Spinal cord (tissue), 10 donors: ENCODE data around the gene PDCD7. TPM values are rescaled to one million over a fixed set of nuclear protein-coding genes. Genes with fewer than 3 reads are reported as not detected.
"Not testable (repeated sequence)": the region's sequence is repeated elsewhere in the genome, so short reads cannot be mapped to it uniquely, and the experiment has no call there.

Source experiments
- DNase-seq, 6 donors: peaks; one replicate each; pipeline versions ENCODE4 v3.0.0 to v3.0.0-alpha.2; 2013 to 2015; ENCODE audit warnings: low spot score in 6 of 6, low read depth in 4 of 6
- H3K27ac ChIP-seq: one replicate; pipeline ENCODE4 v1.5.1; 2013; ENCODE audit warnings: low read depth, low read length, control low read depth
- H3K27me3 ChIP-seq: one replicate; pipeline ENCODE4 v1.6.1; 2013; ENCODE audit warnings: low read length; ENCODE audit not compliant: control insufficient read depth, insufficient read depth
- H3K36me3 ChIP-seq: one replicate; pipeline ENCODE4 v1.6.1; 2013; ENCODE audit warnings: low read length; ENCODE audit not compliant: control insufficient read depth, insufficient read depth
- H3K4me1 ChIP-seq: one replicate; pipeline ENCODE4 v1.6.1; 2013; ENCODE audit warnings: low read length; ENCODE audit not compliant: control insufficient read depth, insufficient read depth
- H3K4me3 ChIP-seq: one replicate; pipeline ENCODE4 v1.5.1; 2013; ENCODE audit warnings: low read depth, low read length, control low read depth
- H3K9me3 ChIP-seq: one replicate; pipeline ENCODE4 v1.6.1; 2013; ENCODE audit warnings: low read length; ENCODE audit not compliant: control insufficient read depth, insufficient read depth
- WGBS: methylation state at CpG from one replicate; pipeline ENCODE4 v1.1.5; 2013; ENCODE audit warnings: missing lambda C conversion rate; ENCODE audit not compliant: insufficient coverage; 5-methylcytosine and 5-hydroxymethylcytosine counted together
- polyA plus RNA-seq, 2 donors: library from polyadenylated mRNA; unstranded; fragments of 120-200 nt; gene quantifications; one replicate each; pipeline ENCODE4 v1.2.1, GENCODE V29; 2013; ENCODE audit not compliant: insufficient read length in 2 of 2
- total RNA-seq, 2 donors: library from RNA; depleted of rRNA in 1 of 2; stranded (reverse); fragments of 120-200 nt in 1 of 2; fragments of >200 nt in 1 of 2; gene quantifications; one replicate each; pipeline versions ENCODE4 v1.2.3 to v1.2.4, GENCODE V29; 2013 to 2014
- donor health status: healthy.

The PDCD7 gene
- total and polyA plus RNA-seq, 4 donors, result 12.7 to 27.8 (median 20.4) TPM

DNA sequence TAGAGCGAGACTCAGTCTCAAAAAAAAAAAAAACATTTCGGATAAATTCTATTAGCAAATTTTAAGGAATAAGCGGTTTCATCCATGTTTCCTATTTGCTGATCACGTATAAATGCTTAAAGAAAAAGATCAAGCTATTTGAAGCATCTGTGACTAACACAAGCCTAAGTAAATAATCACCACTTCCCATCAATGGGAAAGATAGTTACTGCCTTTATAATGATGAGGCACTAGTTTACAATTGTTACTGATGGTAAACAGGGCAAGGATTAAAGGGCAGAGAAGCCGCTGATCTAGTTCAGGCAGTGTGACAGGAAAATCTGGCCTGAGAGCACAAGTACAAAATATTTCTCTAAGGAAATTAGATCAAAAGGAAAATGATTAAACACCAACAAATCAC lies 37.8 kb upstream of the PDCD7 start:
- WGBS, result no CpG with 5 or more reads among the region's 5 CpGs
- H3K36me3 ChIP-seq, result peaks cover 44% of the 10 kb centered on the region
- no peak for DNase-seq
- H3K27me3 ChIP-seq, result no peaks in the 10 kb centered on the region
- no peaks in the 10 kb centered on the region for H3K4me1 ChIP-seq
- no peak overlapping the region for H3K4me3 ChIP-seq
- H3K9me3 ChIP-seq, result no peaks in the 10 kb centered on the region
- no peak overlapping the region for H3K27ac ChIP-seq

DNA sequence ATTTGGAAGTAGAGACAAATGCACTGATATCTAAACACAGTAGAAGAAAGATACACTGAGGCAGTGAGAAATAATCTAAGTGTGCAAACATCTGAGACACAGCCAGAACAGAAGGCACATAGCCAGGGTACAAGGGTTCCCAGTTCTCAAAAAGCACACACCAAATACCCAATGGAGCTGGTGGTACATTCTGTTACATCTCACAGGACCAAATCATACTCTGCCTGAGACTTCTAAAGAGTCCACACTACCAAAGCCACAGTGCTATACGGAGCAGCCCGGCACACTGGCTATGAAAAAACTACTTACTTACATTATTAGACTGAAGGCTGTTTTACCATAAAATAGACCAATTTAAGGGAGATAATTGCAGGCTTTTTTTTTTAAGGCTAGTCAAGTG lies 32.3 kb upstream of the PDCD7 start:
- H3K4me3 ChIP-seq, result no peak overlapping the region
- DNase-seq, result no peak
- no peak overlapping the region for H3K27ac ChIP-seq
- peaks cover 26% of the 10 kb centered on the region for H3K36me3 ChIP-seq
- no peaks in the 10 kb centered on the region for H3K4me1 ChIP-seq
- WGBS, result no CpG with 5 or more reads among the region's 2 CpGs
- no peaks in the 10 kb centered on the region for H3K9me3 ChIP-seq
- H3K27me3 ChIP-seq, result no peaks in the 10 kb centered on the region

DNA sequence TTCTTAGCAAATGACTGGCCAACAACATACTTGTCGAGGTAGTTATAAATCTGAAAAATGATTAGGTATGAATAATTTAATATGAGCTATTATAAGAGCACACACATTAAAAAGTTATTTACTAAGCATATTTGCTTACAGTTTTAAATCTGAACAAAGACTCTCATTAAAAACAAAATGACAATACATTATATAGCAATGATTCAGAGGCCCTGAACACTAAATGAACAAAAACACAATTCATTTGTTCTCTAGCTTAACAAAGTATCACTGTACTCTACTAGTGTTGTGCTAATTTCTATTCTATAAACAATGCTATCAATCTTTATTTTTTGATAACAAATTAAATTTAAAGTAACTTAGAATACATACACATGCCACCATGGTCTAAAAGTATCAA lies 30.5 kb upstream of the PDCD7 start:
- DNase-seq, result no peak
- H3K4me1 ChIP-seq, result no peaks in the 10 kb centered on the region
- H3K36me3 ChIP-seq, result peaks cover 12% of the 10 kb centered on the region
- no peak overlapping the region for H3K27ac ChIP-seq
- no peaks in the 10 kb centered on the region for H3K9me3 ChIP-seq
- no peaks in the 10 kb centered on the region for H3K27me3 ChIP-seq
- H3K4me3 ChIP-seq, result no peak overlapping the region
- WGBS, result no CpG with 5 or more reads among the region's 1 CpG

DNA sequence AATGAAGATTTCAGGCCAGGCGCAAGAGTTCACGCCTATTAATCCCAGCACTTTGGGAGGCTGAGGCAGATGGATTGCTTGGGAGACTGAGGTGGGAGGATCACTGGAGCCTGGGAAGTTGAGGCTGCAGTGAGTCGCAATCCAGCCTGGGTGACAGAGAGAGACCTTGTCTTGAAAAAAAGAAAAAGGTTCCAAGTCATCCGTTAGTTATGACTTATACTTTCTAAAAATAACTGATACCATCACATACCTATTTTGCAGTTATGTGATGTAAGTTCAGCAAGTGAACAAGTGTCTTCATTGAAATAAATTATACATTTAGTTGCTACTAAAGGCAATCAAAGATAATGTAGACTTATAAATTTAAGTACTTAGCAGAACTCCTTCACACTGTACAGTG lies 29.4 kb upstream of the PDCD7 start:
- Histone ChIP-seq H3K4me1 (no peaks in the 10 kb centered on the region), H3K4me3 (no peak overlapping the region), H3K27ac (no peak overlapping the region), H3K9me3 (no peaks in the 10 kb centered on the region), H3K27me3 (no peaks in the 10 kb centered on the region), H3K36me3 (peaks cover 10% of the 10 kb centered on the region)
- no peak for DNase-seq
- 100% methylated on average over 1 of the region's 4 CpGs for WGBS

DNA sequence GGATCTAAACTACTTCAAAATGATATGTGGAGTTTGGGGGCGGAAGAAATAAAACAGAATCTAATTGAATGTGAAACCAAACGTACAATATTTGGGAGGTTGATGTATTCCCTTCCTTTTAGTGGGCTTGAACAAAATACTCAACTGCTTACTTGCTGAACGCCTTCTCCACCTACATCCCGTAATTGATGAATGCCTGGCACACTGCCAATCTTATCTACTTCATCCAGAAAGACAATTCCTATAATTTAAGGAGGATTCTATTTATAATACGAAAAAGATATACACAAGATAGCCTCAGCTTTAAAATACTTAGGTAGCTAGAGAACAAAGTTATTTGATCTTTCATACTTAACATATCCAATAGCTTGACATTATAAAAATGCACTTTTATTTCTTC lies 23.1 kb upstream of the PDCD7 start:
- Histone ChIP-seq H3K4me3 (no peak overlapping the region), H3K9me3 (no peaks in the 10 kb centered on the region), H3K36me3 (peaks cover 19% of the 10 kb centered on the region), H3K27ac (no peak overlapping the region), H3K27me3 (no peaks in the 10 kb centered on the region), H3K4me1 (no peaks in the 10 kb centered on the region)
- no CpG with 5 or more reads among the region's 5 CpGs for WGBS
- peak in 1 of 6 donors; percentile 19 for DNase-seq

DNA sequence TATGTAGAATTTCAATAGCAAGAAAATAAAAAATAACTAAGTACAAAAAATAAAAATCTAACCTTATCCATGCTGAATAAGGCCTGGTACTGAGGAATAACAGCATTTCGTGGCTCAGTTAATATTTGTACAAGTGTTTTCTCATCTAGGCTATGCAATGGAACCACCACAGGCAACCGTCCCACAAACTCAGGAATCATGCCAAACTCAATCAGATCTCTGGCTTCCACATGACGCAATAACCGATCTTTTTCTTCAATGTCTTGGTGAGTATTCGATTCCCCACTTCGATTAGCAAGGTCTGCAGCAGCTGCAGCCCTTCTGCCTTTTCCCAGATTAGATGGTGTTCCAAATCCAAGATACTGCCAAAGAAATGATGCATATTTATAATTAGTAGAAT lies 21.1 kb upstream of the PDCD7 start:
- no peak overlapping the region for H3K4me3 ChIP-seq
- no peak for DNase-seq
- no peaks in the 10 kb centered on the region for H3K4me1 ChIP-seq
- no peak overlapping the region for H3K27ac ChIP-seq
- H3K36me3 ChIP-seq, result peaks cover 22% of the 10 kb centered on the region
- WGBS, result 77% methylated on average over 2 of the region's 6 CpGs
- no peaks in the 10 kb centered on the region for H3K27me3 ChIP-seq
- H3K9me3 ChIP-seq, result no peaks in the 10 kb centered on the region

DNA sequence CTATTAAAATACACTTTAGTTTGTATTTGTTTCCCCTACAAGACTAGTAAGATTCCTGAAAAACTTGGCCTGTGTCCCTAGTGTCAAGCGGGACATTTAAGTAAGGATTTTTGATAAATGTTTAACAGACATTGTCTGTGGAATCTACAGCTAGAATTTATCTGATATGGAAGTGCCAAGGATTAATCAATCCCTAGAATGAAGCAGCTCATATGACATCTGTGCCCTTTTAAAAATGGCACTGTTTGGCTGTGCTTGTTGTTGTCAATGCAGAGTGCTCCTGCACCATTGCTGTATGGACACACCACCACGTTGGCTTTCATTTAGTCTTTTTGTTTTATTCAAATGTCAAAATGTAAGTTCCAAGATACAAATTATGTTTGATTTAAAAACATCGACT lies 14.3 kb upstream of the PDCD7 start:
- Histone ChIP-seq H3K36me3 (peaks cover 16% of the 10 kb centered on the region), H3K4me1 (no peaks in the 10 kb centered on the region), H3K27ac (no peak overlapping the region), H3K9me3 (no peaks in the 10 kb centered on the region), H3K27me3 (no peaks in the 10 kb centered on the region), H3K4me3 (no peak overlapping the region)
- no peak for DNase-seq
- no CpG with 5 or more reads among the region's 3 CpGs for WGBS

DNA sequence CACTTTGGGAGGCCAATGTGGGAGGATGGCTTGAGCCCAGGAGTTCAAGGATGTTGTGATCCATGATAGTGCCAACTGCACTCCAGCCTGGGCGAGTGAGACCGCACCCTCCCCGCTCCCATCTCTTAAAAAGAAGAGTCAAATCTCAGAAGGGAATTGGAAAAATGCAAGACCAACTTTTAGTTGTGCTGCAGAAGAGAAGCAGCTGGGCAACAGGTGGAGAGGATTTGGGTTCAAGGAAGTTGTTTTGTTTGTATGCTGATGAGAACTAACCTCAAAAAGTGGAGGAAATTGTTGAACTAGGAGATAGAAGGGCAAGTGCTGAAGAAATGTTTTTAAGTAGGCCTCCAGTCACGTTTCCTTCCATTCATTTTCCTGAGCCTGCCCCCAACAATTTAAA lies 12.8 kb upstream of the PDCD7 start:
- no peaks in the 10 kb centered on the region for H3K9me3 ChIP-seq
- no peaks in the 10 kb centered on the region for H3K27me3 ChIP-seq
- no peak for DNase-seq
- no peaks in the 10 kb centered on the region for H3K4me1 ChIP-seq
- WGBS, result 80% methylated on average over 1 of the region's 4 CpGs
- no peak overlapping the region for H3K4me3 ChIP-seq
- no peak overlapping the region for H3K27ac ChIP-seq
- H3K36me3 ChIP-seq, result peaks cover 10% of the 10 kb centered on the region

DNA sequence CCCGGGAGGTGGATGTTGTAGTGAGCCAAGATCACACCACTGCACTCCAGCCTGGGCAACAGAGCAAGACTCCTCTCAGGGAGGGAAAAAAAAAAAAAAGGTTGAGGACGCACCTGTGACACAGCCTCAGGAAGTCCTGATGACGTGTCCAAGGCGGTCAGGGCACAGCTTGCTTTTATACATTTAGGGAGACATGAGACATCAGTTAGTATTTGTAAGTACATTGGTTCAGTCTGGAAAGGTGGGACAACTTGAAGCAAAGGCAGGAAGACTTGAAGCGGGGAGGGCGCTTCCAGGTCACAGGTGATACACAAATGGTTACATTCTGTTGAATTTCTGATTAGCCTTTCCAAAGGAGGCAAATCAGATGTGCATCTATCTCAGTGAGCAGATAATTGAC lies 5.0 kb upstream of the PDCD7 start:
- not testable (repeated sequence) for DNase-seq
- 100% methylated on average over 2 of the region's 6 CpGs for WGBS

DNA sequence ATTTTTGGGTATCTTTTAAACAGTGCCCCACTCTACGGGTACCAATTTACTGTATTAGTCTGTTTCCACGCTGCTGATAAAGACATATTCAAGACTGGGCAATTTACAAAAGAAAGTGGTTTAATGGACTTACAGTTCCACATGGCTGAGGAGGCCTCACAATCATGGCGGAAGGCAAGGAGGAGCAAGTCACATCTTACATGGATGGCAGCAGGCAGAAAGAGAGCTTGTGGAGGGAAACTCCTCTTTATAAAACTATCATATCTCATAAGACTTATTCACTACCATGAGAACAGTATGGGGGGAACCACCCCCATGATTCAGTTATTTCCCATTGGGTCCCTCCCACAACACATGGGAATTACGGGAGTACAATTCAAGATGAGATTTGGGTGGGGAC lies 4.3 kb upstream of the PDCD7 start:
- H3K27me3 ChIP-seq, H3K4me1 ChIP-seq, H3K36me3 ChIP-seq, DNase-seq, H3K9me3 ChIP-seq, H3K27ac ChIP-seq, H3K4me3 ChIP-seq: not testable (repeated sequence)
- 100% methylated on average over 2 of the region's 4 CpGs for WGBS

More for the DNA sequence above, 5.0 kb upstream of the PDCD7 start:
- H3K27me3 ChIP-seq, H3K9me3 ChIP-seq, H3K4me3 ChIP-seq, H3K27ac ChIP-seq, H3K36me3 ChIP-seq, H3K4me1 ChIP-seq: not testable (repeated sequence)
